HG03442 (cell line): ENCODE data around the gene VCL.
"Not testable (repeated sequence)": the region's sequence is repeated elsewhere in the genome, so short reads cannot be mapped to it uniquely, and the experiment has no call there.

Source experiments
- ATAC-seq: cut with Tn5 transposase; IDR thresholded peaks from one replicate; pipeline ENCODE4 v1.9.1; 2021; ENCODE audit warnings: mild to moderate bottlenecking, moderate library complexity; ENCODE audit not compliant: unreplicated experiment

Gene VCL

GRCh38 chr10:74146980-74147379, 149.1 kb downstream of the VCL start:
- not testable (repeated sequence) for ATAC-seq

GRCh38 chr10:74150204-74150989, 152.5 kb downstream of the VCL start, which contains the start of gene AP3M1:
AP3M1 (minus strand) TSS chr10:74150828; CDS start chr10:74138379, 12,449 bp downstream.
- ATAC-seq, result peak; percentile 38

DNA sequence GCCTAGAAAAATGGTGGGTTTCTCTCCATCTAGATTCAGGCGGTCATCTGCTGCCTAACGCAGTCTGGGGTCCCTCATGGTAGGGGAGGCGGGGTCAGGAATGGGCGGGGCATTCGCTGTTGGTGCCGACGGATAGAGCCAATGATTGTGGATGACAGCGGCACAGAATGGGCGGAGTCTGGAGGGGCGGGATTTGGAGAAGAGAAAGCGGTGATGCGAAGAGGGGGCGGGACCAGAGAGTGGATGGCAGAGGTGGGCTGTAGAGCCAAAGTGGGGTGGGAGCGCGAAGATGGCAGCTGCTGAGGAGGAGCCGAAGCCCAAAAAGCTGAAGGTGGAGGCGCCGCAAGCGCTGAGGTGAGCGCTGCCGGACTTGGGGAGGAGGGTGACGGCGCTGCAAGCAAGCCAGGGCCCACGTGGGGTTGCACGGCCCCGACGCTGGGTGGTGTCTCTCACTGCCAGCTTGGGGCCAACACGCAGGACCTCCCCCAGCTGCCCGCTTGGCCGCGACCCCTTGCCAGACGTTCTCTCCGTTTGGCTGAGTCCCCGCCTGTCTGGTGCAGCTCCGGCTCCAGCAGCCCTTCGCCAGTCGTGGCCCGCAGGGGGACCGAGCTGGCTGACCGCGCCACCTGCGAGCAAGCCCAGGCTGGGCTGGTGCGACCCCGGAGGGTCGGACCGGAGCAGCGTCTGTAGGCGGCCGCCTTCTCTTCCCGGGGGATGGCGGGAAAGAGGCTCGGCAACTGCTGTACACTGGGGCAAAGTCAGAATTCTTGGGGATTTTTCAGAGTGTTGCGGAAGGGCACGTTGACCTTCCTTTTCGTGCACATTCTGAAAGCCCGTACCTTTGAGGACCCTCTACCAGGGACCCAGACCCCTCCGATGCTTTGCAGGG, 153.3 kb downstream of the VCL start, which contains the start of gene ADK:
Gene ADK, plus strand, starts transcription at position 232 of the 889 bp plus-strand sequence. Its CDS starts 58 bp downstream, at position 290.
- peak; percentile 78 for ATAC-seq

GRCh38 chr10:74151879-74152722, 154.2 kb downstream of the VCL start:
- ATAC-seq, result no peak

DNA sequence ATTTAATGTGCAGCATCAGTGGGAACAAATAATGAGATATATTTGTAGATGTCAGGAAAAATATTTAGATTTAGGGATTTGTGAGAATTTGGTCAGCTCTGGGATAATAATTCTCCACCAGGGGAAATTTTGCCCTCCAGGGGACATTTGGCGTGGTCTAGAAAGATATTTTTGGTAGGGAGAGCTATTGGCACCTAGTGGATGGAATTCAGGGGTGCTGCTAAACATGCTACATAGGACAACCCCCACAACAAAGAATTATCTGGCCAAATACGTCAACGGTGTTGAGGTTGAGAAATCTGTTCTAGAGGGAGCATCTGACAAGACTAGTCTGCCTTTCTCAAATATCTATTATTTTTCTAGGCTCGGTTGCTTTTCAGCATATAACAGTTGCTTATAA, 155.2 kb downstream of the VCL start:
- no peak for ATAC-seq

GRCh38 chr10:74153676-74154075, 155.8 kb downstream of the VCL start:
- no peak for ATAC-seq

- ATAC-seq, result no peak
Observed at GRCh38 chr10:74156919-74157289, 159.0 kb downstream of the VCL start.

GRCh38 chr10:74160013-74160412, 162.1 kb downstream of the VCL start:
- ATAC-seq, result no peak

- ATAC-seq, result no peak
Observed at GRCh38 chr10:74163319-74164068, 165.6 kb downstream of the VCL start.

DNA sequence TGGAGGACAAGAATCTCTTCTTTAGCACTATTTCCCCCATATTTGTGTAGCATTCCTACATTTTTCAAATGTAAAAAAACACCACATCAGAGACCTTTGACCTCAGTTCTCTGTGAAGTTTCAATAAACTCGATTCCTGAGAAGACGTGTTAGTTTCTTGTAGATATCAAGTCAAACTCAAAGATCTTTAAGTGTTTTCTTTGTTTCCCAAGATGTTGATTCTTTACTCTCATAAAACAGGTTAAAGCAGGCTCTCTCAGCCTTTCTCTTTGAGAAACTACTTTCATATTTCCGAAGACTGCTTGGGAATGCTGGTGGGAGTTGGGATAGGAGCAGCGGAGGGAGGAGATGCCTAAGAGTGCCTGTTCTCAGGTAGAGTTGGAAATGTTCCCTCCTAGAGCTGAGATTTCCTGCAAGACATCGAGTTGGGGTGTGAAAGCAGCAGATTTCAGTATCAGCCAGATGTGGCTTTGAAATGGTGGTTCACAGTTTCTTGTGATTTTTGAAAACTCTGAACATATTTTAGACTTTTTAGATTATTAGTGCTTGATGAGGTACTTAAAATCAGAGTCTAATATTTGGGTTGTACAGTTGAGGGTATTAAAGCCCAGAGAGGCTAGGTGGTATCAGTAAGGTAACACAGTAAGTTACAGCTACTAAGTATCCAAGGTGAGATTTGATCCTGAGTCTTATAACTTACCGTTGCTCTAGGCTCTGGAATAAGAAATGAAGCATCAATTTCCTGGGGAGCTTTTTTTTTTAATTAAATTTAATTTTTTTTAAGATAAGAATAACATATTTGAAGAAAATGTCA, 167.0 kb downstream of the VCL start:
- no peak for ATAC-seq

- ATAC-seq, result no peak
Observed at GRCh38 chr10:74165530-74165901, 167.6 kb downstream of the VCL start.

DNA sequence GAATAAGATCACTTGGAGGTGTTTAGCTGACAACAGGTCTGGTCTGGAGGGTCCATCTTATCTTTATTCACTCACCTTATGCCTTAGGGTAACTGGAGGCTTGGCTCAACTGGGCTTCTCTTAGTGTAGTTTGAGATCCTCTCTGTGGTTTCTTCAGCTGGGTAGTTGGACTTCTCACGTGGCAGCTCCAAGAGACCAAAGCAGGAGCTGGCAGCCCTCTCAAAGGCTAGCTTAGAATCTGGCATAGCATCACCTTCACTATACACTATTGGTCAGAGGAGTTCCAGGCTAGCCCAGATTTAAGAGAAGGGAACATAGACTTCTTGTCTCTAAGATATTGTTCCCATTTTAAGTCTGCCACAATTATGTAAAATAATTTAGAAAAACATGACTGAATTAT, 169.5 kb downstream of the VCL start:
- no peak for ATAC-seq
